ENCODE measurements around the gene RAB3IL1.

RAB3IL1 gene

DNA sequence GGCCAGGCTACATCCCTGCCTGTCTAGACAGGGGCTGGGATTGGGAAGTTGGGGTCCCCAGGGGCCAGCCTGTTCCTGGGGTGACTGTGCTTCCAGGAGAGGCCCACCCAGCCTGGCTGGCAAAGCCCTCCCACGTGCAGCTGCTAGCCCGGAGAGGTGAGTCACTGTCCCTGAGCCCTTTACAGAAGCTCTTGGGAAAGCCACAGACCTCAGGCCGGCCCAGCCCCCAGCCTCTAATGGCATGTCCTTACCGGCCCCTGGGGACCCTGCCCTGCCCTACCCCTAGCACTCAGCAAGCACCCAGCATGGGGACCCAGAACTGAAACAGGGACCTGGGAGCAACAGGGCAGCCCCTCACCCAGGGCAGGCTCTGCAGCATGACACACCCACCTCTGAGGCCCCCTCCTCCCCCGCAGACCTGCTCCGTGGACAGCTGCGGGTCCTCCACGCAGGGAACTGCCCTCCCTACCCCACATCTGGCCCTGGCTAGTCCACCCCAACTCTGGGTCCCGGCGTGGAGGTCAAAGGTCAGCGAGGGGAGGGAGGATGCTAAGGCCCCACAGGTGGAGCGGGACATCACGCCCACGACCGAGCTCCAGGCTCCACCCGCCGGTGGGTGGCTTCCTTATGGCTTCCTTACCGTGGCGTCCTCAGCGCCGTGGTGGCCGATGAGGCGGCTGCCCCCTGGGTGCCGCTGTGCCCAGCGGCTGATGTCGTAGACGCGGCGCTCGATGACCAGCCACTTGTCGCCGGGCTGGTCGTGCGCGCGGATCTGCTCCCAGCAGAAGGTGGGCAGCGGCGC, 26.6 kb downstream of the RAB3IL1 start (continued):
- TF ChIP-seq ZNF211 (tag by site-specific recombination; IDR thresholded peaks at IDR 0.05; ENCODE audit: low read depth) (no peak), ZNF404 (tag by site-specific recombination; IDR thresholded peaks at IDR 0.05) (no peak), ZNF585B (tag by site-specific recombination; IDR thresholded peaks at IDR 0.05) (no peak), ZNF530 (tag by site-specific recombination; IDR thresholded peaks at IDR 0.05; ENCODE audit: low read depth) (no peak), EGR2 (tag by site-specific recombination; IDR thresholded peaks at IDR 0.05; ENCODE audit: low read depth) (peak; percentile 75), ZNF555 (tag by site-specific recombination; conservative IDR thresholded peaks at IDR 0.05) (no peak), ZNF324 (tag by site-specific recombination; IDR thresholded peaks at IDR 0.05) (no peak), KLF7 (tag by site-specific recombination; IDR thresholded peaks at IDR 0.05; ENCODE audit: borderline replicate concordance) (no peak), ZBTB17 (tag by site-specific recombination; IDR thresholded peaks at IDR 0.05) (no peak), SP2 (tag by site-specific recombination; IDR thresholded peaks at IDR 0.05) (peak; percentile 67), ZNF48 (tag by site-specific recombination; IDR thresholded peaks at IDR 0.05) (no peak), ZNF354C (tag by site-specific recombination; IDR thresholded peaks at IDR 0.05; ENCODE audit: borderline replicate concordance, low read depth) (no peak), ZNF146 (tag by site-specific recombination; IDR thresholded peaks at IDR 0.05) (no peak), ZNF843 (tag by site-specific recombination; IDR thresholded peaks at IDR 0.05) (no peak), ZNF670 (tag by site-specific recombination; IDR thresholded peaks at IDR 0.05; ENCODE audit: low read depth) (no peak), KLF1 (tag by site-specific recombination; IDR thresholded peaks at IDR 0.05) (no peak), ZIC2 (tag by site-specific recombination; IDR thresholded peaks at IDR 0.05) (peak; percentile 62), ZNF16 (tag by site-specific recombination; IDR thresholded peaks at IDR 0.05; ENCODE audit: low read depth) (no peak), SCRT2 (tag by site-specific recombination; IDR thresholded peaks at IDR 0.05) (peak; percentile 95), ZNF239 (tag by site-specific recombination; IDR thresholded peaks at IDR 0.05) (no peak), ZFHX2 (tag by site-specific recombination; conservative IDR thresholded peaks at IDR 0.05) (peak; percentile 92), ZNF529 (tag by site-specific recombination; IDR thresholded peaks at IDR 0.05; ENCODE audit: insufficient replicate concordance) (no peak), ZNF366 (tag by site-specific recombination; conservative IDR thresholded peaks at IDR 0.05) (no peak), ZNF610 (tag by site-specific recombination; IDR thresholded peaks at IDR 0.05; ENCODE audit: borderline replicate concordance) (no peak), GLIS1 (tag by site-specific recombination; IDR thresholded peaks at IDR 0.05) (peak; percentile 48), ZNF157 (tag by site-specific recombination; IDR thresholded peaks at IDR 0.05) (no peak), GLI2 (tag by site-specific recombination; IDR thresholded peaks at IDR 0.05; ENCODE audit: borderline replicate concordance, low read depth) (no peak), ZNF626 (tag by site-specific recombination; IDR thresholded peaks at IDR 0.05) (no peak)
- TF ChIP-seq, protein P1, sequence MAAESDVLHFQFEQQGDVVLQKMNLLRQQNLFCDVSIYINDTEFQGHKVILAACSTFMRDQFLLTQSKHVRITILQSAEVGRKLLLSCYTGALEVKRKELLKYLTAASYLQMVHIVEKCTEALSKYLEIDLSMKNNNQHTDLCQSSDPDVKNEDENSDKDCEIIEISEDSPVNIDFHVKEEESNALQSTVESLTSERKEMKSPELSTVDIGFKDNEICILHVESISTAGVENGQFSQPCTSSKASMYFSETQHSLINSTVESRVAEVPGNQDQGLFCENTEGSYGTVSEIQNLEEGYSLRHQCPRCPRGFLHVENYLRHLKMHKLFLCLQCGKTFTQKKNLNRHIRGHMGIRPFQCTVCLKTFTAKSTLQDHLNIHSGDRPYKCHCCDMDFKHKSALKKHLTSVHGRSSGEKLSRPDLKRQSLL (tag by site-specific recombination; IDR thresholded peaks at IDR 0.05), result no peak
- TF ChIP-seq, protein P2, sequence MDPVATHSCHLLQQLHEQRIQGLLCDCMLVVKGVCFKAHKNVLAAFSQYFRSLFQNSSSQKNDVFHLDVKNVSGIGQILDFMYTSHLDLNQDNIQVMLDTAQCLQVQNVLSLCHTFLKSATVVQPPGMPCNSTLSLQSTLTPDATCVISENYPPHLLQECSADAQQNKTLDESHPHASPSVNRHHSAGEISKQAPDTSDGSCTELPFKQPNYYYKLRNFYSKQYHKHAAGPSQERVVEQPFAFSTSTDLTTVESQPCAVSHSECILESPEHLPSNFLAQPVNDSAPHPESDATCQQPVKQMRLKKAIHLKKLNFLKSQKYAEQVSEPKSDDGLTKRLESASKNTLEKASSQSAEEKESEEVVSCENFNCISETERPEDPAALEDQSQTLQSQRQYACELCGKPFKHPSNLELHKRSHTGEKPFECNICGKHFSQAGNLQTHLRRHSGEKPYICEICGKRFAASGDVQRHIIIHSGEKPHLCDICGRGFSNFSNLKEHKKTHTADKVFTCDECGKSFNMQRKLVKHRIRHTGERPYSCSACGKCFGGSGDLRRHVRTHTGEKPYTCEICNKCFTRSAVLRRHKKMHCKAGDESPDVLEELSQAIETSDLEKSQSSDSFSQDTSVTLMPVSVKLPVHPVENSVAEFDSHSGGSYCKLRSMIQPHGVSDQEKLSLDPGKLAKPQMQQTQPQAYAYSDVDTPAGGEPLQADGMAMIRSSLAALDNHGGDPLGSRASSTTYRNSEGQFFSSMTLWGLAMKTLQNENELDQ (tag by site-specific recombination; IDR thresholded peaks at IDR 0.05; ENCODE audit: low read depth), result no peak
- TF ChIP-seq, protein P3, sequence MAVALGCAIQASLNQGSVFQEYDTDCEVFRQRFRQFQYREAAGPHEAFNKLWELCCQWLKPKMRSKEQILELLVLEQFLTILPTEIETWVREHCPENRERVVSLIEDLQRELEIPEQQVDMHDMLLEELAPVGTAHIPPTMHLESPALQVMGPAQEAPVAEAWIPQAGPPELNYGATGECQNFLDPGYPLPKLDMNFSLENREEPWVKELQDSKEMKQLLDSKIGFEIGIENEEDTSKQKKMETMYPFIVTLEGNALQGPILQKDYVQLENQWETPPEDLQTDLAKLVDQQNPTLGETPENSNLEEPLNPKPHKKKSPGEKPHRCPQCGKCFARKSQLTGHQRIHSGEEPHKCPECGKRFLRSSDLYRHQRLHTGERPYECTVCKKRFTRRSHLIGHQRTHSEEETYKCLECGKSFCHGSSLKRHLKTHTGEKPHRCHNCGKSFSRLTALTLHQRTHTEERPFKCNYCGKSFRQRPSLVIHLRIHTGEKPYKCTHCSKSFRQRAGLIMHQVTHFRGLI (tag by site-specific recombination; IDR thresholded peaks at IDR 0.05), result no peak
- TF ChIP-seq, protein P4, sequence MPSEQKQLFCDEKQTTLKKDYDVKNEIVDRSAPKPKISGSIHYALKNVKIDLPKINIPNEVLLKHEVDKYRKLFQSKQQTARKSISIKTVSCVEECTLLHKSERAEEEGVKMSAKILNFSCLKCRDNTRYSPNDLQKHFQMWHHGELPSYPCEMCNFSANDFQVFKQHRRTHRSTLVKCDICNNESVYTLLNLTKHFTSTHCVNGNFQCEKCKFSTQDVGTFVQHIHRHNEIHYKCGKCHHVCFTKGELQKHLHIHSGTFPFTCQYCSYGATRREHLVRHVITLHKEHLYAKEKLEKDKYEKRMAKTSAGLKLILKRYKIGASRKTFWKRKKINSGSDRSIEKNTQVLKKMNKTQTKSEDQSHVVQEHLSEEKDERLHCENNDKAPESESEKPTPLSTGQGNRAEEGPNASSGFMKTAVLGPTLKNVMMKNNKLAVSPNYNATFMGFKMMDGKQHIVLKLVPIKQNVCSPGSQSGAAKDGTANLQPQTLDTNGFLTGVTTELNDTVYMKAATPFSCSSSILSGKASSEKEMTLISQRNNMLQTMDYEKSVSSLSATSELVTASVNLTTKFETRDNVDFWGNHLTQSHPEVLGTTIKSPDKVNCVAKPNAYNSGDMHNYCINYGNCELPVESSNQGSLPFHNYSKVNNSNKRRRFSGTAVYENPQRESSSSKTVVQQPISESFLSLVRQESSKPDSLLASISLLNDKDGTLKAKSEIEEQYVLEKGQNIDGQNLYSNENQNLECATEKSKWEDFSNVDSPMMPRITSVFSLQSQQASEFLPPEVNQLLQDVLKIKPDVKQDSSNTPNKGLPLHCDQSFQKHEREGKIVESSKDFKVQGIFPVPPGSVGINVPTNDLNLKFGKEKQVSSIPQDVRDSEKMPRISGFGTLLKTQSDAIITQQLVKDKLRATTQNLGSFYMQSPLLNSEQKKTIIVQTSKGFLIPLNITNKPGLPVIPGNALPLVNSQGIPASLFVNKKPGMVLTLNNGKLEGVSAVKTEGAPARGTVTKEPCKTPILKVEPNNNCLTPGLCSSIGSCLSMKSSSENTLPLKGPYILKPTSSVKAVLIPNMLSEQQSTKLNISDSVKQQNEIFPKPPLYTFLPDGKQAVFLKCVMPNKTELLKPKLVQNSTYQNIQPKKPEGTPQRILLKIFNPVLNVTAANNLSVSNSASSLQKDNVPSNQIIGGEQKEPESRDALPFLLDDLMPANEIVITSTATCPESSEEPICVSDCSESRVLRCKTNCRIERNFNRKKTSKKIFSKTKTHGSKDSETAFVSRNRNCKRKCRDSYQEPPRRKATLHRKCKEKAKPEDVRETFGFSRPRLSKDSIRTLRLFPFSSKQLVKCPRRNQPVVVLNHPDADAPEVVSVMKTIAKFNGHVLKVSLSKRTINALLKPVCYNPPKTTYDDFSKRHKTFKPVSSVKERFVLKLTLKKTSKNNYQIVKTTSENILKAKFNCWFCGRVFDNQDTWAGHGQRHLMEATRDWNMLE (tag by site-specific recombination; conservative IDR thresholded peaks at IDR 0.05; ENCODE audit: low read depth), result no peak
